Occipital lobe (tissue), 2 donors: ENCODE data around the gene TMEM39A. TPM values are rescaled to one million over a fixed set of nuclear protein-coding genes. Genes with fewer than 3 reads are reported as not detected.
A peak's percentile ranks its signal among the peaks of the same experiment; 100 is the strongest.

Source experiments
- DNase-seq: peaks from one replicate; lab custom pipeline; 2025; lab: John Stamatoyannopoulos, UW
- total RNA-seq: library from RNA; depleted of rRNA; stranded (reverse); fragments of >200 nt; gene quantifications from one replicate; pipeline ENCODE4 v1.2.3, GENCODE V29; 2014

The TMEM39A gene, protein sequence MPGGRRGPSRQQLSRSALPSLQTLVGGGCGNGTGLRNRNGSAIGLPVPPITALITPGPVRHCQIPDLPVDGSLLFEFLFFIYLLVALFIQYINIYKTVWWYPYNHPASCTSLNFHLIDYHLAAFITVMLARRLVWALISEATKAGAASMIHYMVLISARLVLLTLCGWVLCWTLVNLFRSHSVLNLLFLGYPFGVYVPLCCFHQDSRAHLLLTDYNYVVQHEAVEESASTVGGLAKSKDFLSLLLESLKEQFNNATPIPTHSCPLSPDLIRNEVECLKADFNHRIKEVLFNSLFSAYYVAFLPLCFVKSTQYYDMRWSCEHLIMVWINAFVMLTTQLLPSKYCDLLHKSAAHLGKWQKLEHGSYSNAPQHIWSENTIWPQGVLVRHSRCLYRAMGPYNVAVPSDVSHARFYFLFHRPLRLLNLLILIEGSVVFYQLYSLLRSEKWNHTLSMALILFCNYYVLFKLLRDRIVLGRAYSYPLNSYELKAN
- total RNA-seq, result 11.2 TPM

GRCh38 chr3:119463171-119464169, at the start of gene TMEM39A:
TMEM39A (minus strand) TSS chr3:119463615; CDS start chr3:119462074, 1,541 bp downstream.
- DNase-seq, result peak; percentile 96

- DNase-seq, result no peak
Measured at GRCh38 chr3:119510690-119511089, 47.3 kb upstream of the TMEM39A start.

- no peak for DNase-seq
Measured at GRCh38 chr3:119508172-119508845, 44.9 kb upstream of the TMEM39A start.

GRCh38 chr3:119507404-119507803, 44.0 kb upstream of the TMEM39A start:
- no peak for DNase-seq

- DNase-seq, result no peak
Measured at GRCh38 chr3:119506631-119507030, 43.2 kb upstream of the TMEM39A start.

GRCh38 chr3:119500901-119501300, 37.5 kb upstream of the TMEM39A start:
- DNase-seq, result no peak

DNA sequence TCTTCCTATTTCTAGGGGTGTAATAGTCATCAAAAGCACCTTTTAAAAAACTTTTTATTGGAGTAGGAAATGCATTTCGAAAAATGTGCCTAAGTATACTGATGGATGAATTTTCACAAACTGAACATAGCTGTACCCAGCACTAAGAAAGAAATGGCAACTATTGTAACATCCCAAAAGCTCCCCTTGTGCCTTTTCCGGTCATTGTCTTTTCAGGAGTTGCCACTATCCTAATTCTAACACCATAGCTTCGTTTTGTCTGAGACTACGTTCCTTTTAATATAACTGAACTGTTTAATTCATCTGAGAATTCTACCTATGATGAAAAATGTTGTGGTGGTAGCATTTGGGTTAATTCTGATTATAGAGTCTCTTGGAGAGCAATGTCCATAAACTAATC, 36.9 kb upstream of the TMEM39A start:
- no peak for DNase-seq

DNA sequence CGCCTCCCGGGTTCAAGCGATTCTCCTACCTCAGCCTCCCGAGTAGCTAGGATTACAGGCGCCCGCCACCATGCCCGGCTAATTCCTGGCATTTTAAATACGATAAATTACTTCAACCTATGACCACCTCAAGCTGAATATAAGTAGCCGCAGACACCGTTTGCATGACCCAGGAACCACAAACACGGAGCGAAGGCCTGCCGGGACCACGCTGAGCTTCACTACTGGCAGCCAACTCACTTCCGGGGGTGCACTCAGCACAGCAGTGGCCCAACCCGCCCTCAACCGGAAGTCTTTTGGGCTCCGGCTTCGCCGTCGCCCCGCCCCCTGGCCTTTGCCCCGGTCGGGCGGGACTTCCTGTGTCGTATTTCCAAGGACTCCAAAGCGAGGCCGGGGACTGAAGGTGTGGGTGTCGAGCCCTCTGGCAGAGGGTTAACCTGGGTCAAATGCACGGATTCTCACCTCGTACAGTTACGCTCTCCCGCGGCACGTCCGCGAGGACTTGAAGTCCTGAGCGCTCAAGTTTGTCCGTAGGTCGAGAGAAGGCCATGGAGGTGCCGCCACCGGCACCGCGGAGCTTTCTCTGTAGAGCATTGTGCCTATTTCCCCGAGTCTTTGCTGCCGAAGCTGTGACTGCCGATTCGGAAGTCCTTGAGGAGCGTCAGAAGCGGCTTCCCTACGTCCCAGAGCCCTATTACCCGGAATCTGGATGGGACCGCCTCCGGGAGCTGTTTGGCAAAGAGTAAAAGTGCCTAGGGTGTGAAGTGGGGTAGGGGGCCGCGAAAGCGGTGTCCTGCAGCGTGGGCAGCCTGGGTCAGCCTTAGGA, 35.0 kb upstream of the TMEM39A start, which contains the start of gene TIMMDC1:
TSS of gene TIMMDC1 (plus strand) at position 362 of the 826 bp plus-strand sequence. CDS start at position 549, 187 bp downstream.
- peak; percentile 97 for DNase-seq

DNA sequence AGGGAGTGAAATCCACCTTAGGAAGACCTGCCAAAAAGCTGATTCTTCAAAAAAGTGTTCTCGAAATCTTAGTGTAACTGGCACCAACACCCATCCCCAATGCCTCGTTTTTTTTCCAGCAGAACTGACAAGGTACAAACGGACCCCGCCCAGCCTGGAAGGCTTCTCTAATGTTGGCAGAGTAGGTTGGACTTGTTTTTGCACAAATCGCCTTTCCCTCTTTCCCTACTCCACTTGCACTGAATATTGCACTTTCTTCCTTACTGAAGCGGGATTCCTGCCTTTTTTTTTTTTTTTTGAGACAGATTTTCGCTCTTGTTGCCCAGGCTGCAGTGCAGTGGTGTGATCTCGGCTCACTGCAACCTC, 34.4 kb upstream of the TMEM39A start:
- DNase-seq, result no peak

DNA sequence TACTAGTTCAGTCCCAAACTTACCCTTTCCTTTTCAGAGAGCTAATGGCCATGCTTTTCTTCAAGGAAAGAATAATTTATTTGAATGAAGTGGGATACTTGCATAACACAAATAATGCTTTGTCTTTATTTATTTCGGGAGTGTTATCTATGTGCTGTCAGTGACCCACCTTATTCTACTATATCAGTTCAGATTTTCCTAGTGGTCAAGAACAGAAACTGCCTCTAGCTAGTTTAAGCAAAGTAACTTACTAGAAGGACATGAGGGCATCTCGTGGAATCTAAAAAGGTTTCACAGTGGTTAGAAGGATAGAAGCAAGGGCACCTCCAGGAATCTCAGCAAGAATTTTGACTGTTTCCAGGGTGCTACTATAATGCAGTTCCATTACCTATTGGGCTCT, 31.2 kb upstream of the TMEM39A start:
- DNase-seq, result no peak

GRCh38 chr3:119492810-119493209, 29.4 kb upstream of the TMEM39A start:
- DNase-seq, result no peak

- DNase-seq, result no peak
Measured at GRCh38 chr3:119492128-119492527, 28.7 kb upstream of the TMEM39A start.

DNA sequence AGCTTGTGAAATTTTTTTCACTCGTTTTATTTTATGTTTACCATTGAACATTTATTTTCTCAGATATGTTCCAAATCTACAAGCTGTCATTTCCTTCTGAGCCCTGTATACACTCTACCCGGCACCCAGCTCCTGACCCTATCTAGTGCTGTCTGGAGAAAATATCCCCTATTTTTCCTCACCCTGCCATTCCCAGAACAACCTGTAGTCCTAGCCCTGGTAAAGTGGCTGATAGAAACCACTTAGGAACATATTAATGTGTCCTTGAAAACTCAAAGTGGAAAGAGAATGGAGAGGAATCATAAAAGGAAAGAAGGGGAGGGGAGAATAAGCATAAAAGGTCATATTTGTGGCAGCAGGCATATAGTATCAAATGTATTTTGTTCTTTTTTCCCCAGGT, 26.7 kb upstream of the TMEM39A start:
- DNase-seq, result no peak

GRCh38 chr3:119485563-119485962, 22.1 kb upstream of the TMEM39A start:
- DNase-seq, result no peak

DNA sequence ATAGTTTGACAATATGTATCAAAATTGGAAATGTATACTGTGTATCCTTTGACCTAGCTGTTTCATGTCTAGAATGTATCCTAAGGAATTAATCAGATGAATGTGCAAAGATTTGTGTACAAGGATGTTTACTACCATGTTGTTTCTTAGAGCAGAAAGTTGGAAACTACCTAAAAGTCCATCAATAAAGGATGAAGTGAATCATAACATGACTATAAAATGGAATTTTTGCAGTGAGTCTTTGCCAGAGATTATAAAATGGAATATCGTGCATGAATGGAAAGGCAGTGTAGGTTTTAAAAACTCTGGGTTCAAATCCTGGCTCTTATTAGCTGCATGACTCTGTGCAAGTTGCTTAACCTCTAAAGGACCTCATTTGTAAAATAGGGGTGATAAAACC, 19.7 kb upstream of the TMEM39A start:
- DNase-seq, result no peak

DNA sequence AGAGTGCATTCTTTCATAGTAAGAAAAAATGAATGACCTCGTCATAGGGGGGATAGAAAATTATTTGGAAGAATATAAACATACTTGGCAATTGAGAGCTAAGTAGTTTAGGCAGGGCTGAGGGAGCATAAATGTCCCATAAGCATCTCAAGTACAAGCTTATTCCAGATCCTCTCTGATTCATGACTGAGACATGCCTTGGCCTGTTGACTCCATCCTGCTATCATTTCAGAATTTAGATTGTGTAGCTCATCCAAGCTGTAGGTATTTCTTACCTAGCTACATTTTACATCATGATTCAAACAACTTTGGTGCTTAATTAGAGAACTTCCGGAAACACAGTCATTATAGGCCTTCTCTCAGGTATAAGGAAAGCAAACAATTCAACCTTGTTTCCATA, 17.7 kb upstream of the TMEM39A start:
- DNase-seq, result no peak

- DNase-seq, result no peak
Measured at GRCh38 chr3:119470866-119471265, 7.5 kb upstream of the TMEM39A start.

DNA sequence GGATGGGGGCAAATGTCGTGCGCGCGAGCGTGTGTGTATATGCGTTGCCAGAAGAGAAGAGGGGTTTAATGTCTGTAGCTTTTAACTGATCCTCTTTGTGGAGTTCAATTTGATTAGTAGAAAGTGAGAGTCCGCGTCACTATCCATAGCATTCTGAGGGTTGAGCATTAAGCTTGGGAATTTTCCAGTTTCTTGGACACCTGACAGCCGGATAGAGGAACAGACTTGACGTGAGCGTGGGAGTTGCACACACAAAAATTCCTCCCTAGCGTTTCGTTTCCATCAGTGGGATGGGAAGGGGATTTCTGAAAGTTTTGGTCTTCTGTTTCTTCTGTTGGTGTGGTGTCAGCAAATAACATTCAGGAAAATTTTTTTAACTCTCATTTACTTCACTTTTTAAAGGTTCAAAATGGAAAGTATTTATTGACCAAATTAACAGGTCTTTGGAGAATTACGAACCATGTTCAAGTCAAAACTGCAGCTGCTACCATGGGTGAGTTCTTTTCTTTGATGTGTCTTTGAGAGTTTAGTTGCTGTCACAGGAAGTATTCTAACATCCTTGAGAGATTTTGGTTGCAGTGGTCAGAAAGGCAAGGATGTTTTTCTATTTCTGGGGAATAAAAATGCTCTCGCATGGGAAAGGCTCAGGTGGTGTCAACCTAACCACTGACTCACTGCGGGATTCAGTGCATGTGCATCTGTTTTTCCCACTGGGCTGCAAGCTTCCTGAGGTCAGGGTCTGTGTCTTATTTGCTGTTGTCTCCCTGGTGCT, 6.2 kb upstream of the TMEM39A start:
- DNase-seq, result no peak

- DNase-seq, result no peak
Measured at GRCh38 chr3:119468041-119468440, 4.6 kb upstream of the TMEM39A start.

DNA sequence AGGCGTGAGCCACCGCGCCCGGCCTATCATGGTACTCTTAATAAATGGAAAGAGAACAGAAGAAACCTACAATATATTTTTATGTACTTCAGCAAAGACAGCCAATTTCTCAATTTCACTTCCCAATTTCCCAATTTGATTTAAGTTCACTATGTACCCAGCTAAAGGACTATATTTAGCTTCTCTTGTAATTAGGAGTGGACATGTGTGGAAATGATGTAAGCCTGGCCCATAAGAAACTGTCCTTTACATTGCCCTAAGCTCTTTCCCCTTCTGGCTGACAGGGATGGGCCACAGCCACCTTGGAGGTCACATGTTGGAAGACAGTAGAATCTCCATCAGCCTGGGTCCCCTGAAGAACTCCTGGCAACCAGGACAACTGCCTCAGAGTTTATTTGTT, 6.2 kb downstream of the TMEM39A start:
- no peak for DNase-seq
